IMR-90 (cell line): ENCODE data around the gene RASGRP3. TPM values are rescaled to one million over a fixed set of nuclear protein-coding genes. Genes with fewer than 3 reads are reported as not detected.

Source experiments
- ATAC-seq: fragments of 200-7000 bp; cut with Tn5 transposase; 2 replicates; pipeline ENCODE4 v1.9.1; 2020; ENCODE audit warnings: low read depth, mild to moderate bottlenecking, moderate library complexity
- BruUV-seq: library from RNA; stranded (reverse); fragments of 400-500 nt; replicated peaks from 2 replicates; lab custom pipeline; 2021; lab: Mats Ljungman, UMichigan
- CTCF ChIA-PET: fragments of 300-600 bp; formaldehyde crosslinking; extraction: SDS; loops from one replicate; lab custom pipeline; 2021; ENCODE audit warnings: antibody characterized with exemption; lab: Yijun Ruan, JAX
- POLR2A ChIA-PET: fragments of 300-600 bp; sonication (Branson Sonifier 250); formaldehyde crosslinking; loops from one replicate; lab custom pipeline; 2022; ENCODE audit warnings: antibody characterized with exemption; ENCODE audit not compliant: unreplicated experiment; lab: Charles Lee
- DNase-seq: peaks from one replicate; pipeline ENCODE4 v3.0.0; 2013
- H2AFZ ChIP-seq: replicated peaks from 2 replicates; pipeline ENCODE3; 2013; ENCODE audit warnings: low read length, mild to moderate bottlenecking; ENCODE audit not compliant: poor library complexity
- H2AK5ac ChIP-seq: 2 replicates; pipeline ENCODE4 v1.6.1; 2013; ENCODE audit warnings: low read depth, low read length, inconsistent platforms
- H2AK9ac ChIP-seq: replicated peaks from 2 replicates; pipeline ENCODE3; 2013; ENCODE audit warnings: mild to moderate bottlenecking, low read depth, low read length, moderate library complexity; ENCODE audit not compliant: poor library complexity
- H2BK120ac ChIP-seq: 2 replicates; pipeline ENCODE4 v1.6.1; 2013; ENCODE audit warnings: low read depth, low read length, inconsistent platforms
- H2BK15ac ChIP-seq: 3 replicates; pipeline ENCODE4 v1.6.1; 2013; ENCODE audit warnings: low read depth, low read length, inconsistent platforms
- H2BK20ac ChIP-seq: 2 replicates; pipeline ENCODE4 v1.6.1; 2013; ENCODE audit warnings: low read depth, mild to moderate bottlenecking, inconsistent platforms, low read length, moderate library complexity
- H2BK5ac ChIP-seq: 2 replicates; pipeline ENCODE4 v1.6.1; 2013; ENCODE audit warnings: mild to moderate bottlenecking, low read depth, low read length, inconsistent platforms; ENCODE audit not compliant: poor library complexity, severe bottlenecking
- H3K14ac ChIP-seq: replicated peaks from 2 replicates; pipeline ENCODE4 v1.6.1; 2013; ENCODE audit warnings: low read depth, low read length, inconsistent platforms
- H3K18ac ChIP-seq: 2 replicates; pipeline ENCODE4 v1.6.1; 2013; ENCODE audit warnings: low read depth, low read length, control low read depth
- H3K23ac ChIP-seq: 2 replicates; pipeline ENCODE4 v1.6.1; 2013; ENCODE audit warnings: low read depth, low read length, inconsistent platforms
- H3K27ac ChIP-seq: 2 replicates; pipeline ENCODE4 v1.5.1; 2013; ENCODE audit warnings: mild to moderate bottlenecking, control low read depth, low read length; ENCODE audit not compliant: insufficient read depth
- H3K27me3 ChIP-seq: 2 replicates; pipeline ENCODE4 v1.6.1; 2013; ENCODE audit warnings: low read length; ENCODE audit not compliant: control insufficient read depth, insufficient read depth
- H3K36me3 ChIP-seq: 2 replicates; pipeline ENCODE4 v1.6.1; 2013; ENCODE audit warnings: low read length, mixed read lengths; ENCODE audit not compliant: control insufficient read depth, insufficient read depth
- H3K4ac ChIP-seq: 2 replicates; pipeline ENCODE4 v1.6.1; 2013; ENCODE audit warnings: low read depth, low read length, inconsistent platforms
- H3K4me1 ChIP-seq: 2 replicates; pipeline ENCODE4 v1.6.1; 2013; ENCODE audit warnings: low read length, mixed read lengths; ENCODE audit not compliant: control insufficient read depth, insufficient read depth
- H3K4me2 ChIP-seq: 2 replicates; pipeline ENCODE4 v1.6.1; 2013; ENCODE audit warnings: low read depth, mild to moderate bottlenecking, control low read depth, low read length, moderate library complexity
- H3K4me3 ChIP-seq: 2 replicates; pipeline ENCODE4 v1.5.1; 2013; ENCODE audit warnings: low read depth, mild to moderate bottlenecking, control low read depth, low read length, moderate library complexity; ENCODE audit not compliant: insufficient read depth
- H3K56ac ChIP-seq: 2 replicates; pipeline ENCODE4 v1.6.1; 2013; ENCODE audit warnings: low read length, inconsistent platforms; ENCODE audit not compliant: insufficient read depth; ENCODE audit errors: extremely low read depth
- H3K79me1 ChIP-seq, 2 experiments: 2 replicates each; pipeline ENCODE4 v1.6.1; 2013; ENCODE audit warnings: low read length in 2 of 2, inconsistent platforms in 1 of 2, low read depth in 1 of 2
- H3K9ac ChIP-seq: 2 replicates; pipeline ENCODE4 v1.6.1; 2013; ENCODE audit warnings: low read depth, low read length, control low read depth
- H3K9me1 ChIP-seq: 2 replicates; pipeline ENCODE4 v1.6.1; 2013; ENCODE audit warnings: low read length, inconsistent platforms; ENCODE audit not compliant: insufficient read depth
- H3K9me3 ChIP-seq: 2 replicates; pipeline ENCODE4 v1.6.1; 2013; ENCODE audit warnings: low read length; ENCODE audit not compliant: control insufficient read depth, insufficient read depth
- H4K20me1 ChIP-seq: 2 replicates; pipeline ENCODE4 v1.6.1; 2013; ENCODE audit warnings: low read length, inconsistent platforms; ENCODE audit not compliant: insufficient read depth
- H4K5ac ChIP-seq: 2 replicates; pipeline ENCODE4 v1.6.1; 2013; ENCODE audit warnings: mild to moderate bottlenecking, low read depth, low read length, control low read depth
- H4K8ac ChIP-seq, 2 experiments: 2 replicates each; pipeline ENCODE4 v1.6.1; 2013; ENCODE audit warnings: low read depth in 2 of 2, low read length in 2 of 2, control low read depth in 1 of 2, inconsistent platforms in 1 of 2
- H4K91ac ChIP-seq: 2 replicates; pipeline ENCODE4 v1.6.1; 2013; ENCODE audit warnings: low read depth, low read length, inconsistent platforms; ENCODE audit not compliant: insufficient read depth
- CEBPB ChIP-seq: IDR thresholded peaks from 2 replicates; pipeline ENCODE4 v1.6.1; 2012; ENCODE audit warnings: low read depth, low read length, improper control_type of control experiment
- FOS ChIP-seq: fragments of 150-350 bp; IDR thresholded peaks from 2 replicates; pipeline ENCODE4 v1.6.1; 2016; ENCODE audit warnings: low read depth, low read length
- POLR2A ChIP-seq: IDR thresholded peaks from 2 replicates; pipeline ENCODE4 v1.6.1; 2012; ENCODE audit warnings: mild to moderate bottlenecking, low read depth, low read length
- WGBS, 2 experiments: methylation state at CpG; one replicate each; pipeline versions ENCODE4 v1.1.5 to v1.1.7; 2013; ENCODE audit warnings: missing lambda C conversion rate in 2 of 2; ENCODE audit not compliant: insufficient read length in 1 of 2; ENCODE audit errors: extremely low coverage in 2 of 2; 5-methylcytosine and 5-hydroxymethylcytosine counted together
- dilution Hi-C: fragments of 300-500 bp; cut with HindIII; formaldehyde crosslinking; loops from one replicate; pipeline ENCODE4 v1.14.3; 2018; ENCODE audit warnings: low sequenced_read_pairs; ENCODE audit not compliant: unreplicated experiment
- in situ Hi-C: fragments of 300-500 bp; cut with MboI; formaldehyde crosslinking; loops from 3 replicates; pipeline ENCODE4 v1.14.3; 2019; ENCODE audit warnings: low sequenced_read_pairs, inconsistent platforms, mixed read lengths
- intact Hi-C: fragments of 100-400 bp; cut with micrococcal nuclease; formaldehyde crosslinking; loops from 2 replicates; pipeline ENCODE4 v1.10.0; 2022
- polyA plus RNA-seq, 3 experiments: library from polyadenylated mRNA; depleted of rRNA; stranded (reverse); fragments of >200 nt; gene quantifications; 2 replicates each; pipeline ENCODE4 v1.2.3, GENCODE V29; 2012; ENCODE audit warnings: low replicate concordance in 1 of 3
- total RNA-seq: library from RNA; depleted of rRNA; stranded (reverse); fragments of >200 nt; gene quantifications from 2 replicates; pipeline ENCODE4 v1.2.3, GENCODE V29; 2012
- TF ChIP-seq, protein P1 (sequence below): conservative IDR thresholded peaks from 2 replicates; pipeline ENCODE4 v1.5.1; 2012; ENCODE audit warnings: mild to moderate bottlenecking, low read depth, low read length, improper control_type of control experiment

The RASGRP3 gene
- total and polyA plus RNA-seq, 2 of the 4 experiments (the other 2 are of a cell fraction): 1.7 to 3.0 TPM

DNA sequence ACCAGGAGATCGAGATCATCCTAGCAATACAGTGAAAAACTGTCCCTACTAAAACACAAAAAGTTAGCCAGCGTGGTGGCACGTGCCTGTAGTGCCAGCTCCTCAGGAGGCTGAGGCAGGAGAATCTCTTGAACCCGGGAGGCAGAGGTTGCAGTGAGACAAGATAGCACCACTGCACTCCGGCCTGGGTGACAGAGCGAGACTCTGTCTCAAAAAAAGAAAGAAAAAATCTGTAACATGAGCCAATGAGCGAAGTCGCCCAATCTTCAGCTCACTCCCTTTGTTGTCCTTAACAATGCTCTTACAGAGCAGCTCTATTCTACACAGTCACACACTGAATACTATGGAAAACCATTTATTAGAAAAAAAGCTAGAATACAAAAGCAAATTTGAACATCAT, 100.6 kb downstream of the RASGRP3 start:
- Histone ChIP-seq H2AK9ac (no peak overlapping the region), H3K4me3 (no peak overlapping the region), H4K8ac (peak overlapping the region in 1 of 2 experiments; percentile 76; a peak in 1 of 4 replicates), H3K9ac (no peak overlapping the region), H3K18ac (no peak overlapping the region), H2AFZ (no peak overlapping the region), H4K20me1 (no peaks in the 10 kb centered on the region), H2BK15ac (no peak overlapping the region), H3K79me1 (peaks cover 0 to 12% of the 10 kb centered on the region in 2 experiments; a peak in 2 of 4 replicates), H3K9me3 (no peaks in the 10 kb centered on the region), H2BK20ac (no peak overlapping the region), H3K23ac (no peak overlapping the region), H3K4me2 (no peak overlapping the region; the same call in 1 of the 2 replicates), H3K9me1 (no peaks in the 10 kb centered on the region), H4K5ac (0 out of 2 replicates have a peak overlapping the region, but pooled peaks have one; percentile 41), H3K27me3 (no peaks in the 10 kb centered on the region), H3K14ac (no peak overlapping the region), H3K4ac (no peak overlapping the region), H3K56ac (no peak overlapping the region), H3K4me1 (no peaks in the 10 kb centered on the region), H3K27ac (no peak overlapping the region), H2BK120ac (no peak overlapping the region), H2AK5ac (no peak overlapping the region), H3K36me3 (no peaks in the 10 kb centered on the region), H2BK5ac (no peak overlapping the region), H4K91ac (no peak overlapping the region)
- 100% methylated on average over 2 of the region's 8 CpGs; no CpG with 5 or more reads in 1 of the 2 experiments for WGBS, 2 experiments
- CTCF ChIA-PET: interaction anchor here (0.6 kb wide), 1 partner anchor 65 kb away, joined by 3 read pairs; no protein-coding TSS in a partner anchor
- TF ChIP-seq FOS: no peak
- TF ChIP-seq POLR2A: no peak
- TF ChIP-seq CEBPB: no peak
- TF ChIP-seq, protein P1, sequence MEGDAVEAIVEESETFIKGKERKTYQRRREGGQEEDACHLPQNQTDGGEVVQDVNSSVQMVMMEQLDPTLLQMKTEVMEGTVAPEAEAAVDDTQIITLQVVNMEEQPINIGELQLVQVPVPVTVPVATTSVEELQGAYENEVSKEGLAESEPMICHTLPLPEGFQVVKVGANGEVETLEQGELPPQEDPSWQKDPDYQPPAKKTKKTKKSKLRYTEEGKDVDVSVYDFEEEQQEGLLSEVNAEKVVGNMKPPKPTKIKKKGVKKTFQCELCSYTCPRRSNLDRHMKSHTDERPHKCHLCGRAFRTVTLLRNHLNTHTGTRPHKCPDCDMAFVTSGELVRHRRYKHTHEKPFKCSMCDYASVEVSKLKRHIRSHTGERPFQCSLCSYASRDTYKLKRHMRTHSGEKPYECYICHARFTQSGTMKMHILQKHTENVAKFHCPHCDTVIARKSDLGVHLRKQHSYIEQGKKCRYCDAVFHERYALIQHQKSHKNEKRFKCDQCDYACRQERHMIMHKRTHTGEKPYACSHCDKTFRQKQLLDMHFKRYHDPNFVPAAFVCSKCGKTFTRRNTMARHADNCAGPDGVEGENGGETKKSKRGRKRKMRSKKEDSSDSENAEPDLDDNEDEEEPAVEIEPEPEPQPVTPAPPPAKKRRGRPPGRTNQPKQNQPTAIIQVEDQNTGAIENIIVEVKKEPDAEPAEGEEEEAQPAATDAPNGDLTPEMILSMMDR: no peak
- ATAC-seq (no peak), DNase-seq (no peak)
- POLR2A ChIA-PET: no interaction called here
- BruUV-seq: no TSS peak
- in situ Hi-C loops (no loop called here), intact Hi-C loops (no loop called here), dilution Hi-C loops (no loop called here)
